HEK293T (cell line): ENCODE measurements around the gene ITGB3BP.
"Not testable (repeated sequence)": the region's sequence is repeated elsewhere in the genome, so short reads cannot be mapped to it uniquely, and the experiment has no call there.

Experiments
- CTCF ChIA-PET: fragments of 350-600 bp; formaldehyde crosslinking; extraction: SDS; loops from one replicate; lab custom pipeline; 2021; ENCODE audit warnings: antibody characterized with exemption, inconsistent platforms; lab: Yijun Ruan, JAX
- POLR2A ChIA-PET: fragments of 350-600 bp; formaldehyde crosslinking; extraction: SDS; loops from one replicate; lab custom pipeline; 2020; ENCODE audit warnings: antibody characterized with exemption, inconsistent platforms; lab: Yijun Ruan, JAX
- DNase-seq: peaks from one replicate; pipeline ENCODE4 v3.0.0; 2012; ENCODE audit warnings: mixed read lengths; ENCODE audit errors: extremely low spot score
- ARNT ChIP-seq: fragments of 450-650 bp; IDR thresholded peaks from 2 replicates; pipeline ENCODE4 v1.6.1; 2017; ENCODE audit warnings: mild to moderate bottlenecking
- BHLHE40 ChIP-seq: fragments of 450-650 bp; IDR thresholded peaks from 2 replicates; pipeline ENCODE4 v1.6.1; 2016; ENCODE audit warnings: mild to moderate bottlenecking, moderate library complexity, borderline replicate concordance
- CTBP1 ChIP-seq: fragments of 450-650 bp; IDR thresholded peaks from 2 replicates; pipeline ENCODE4 v1.6.1; 2016; ENCODE audit warnings: borderline replicate concordance
- ELF4 ChIP-seq: fragments of 450-650 bp; IDR thresholded peaks from 2 replicates; pipeline ENCODE4 v1.6.1; 2017; ENCODE audit warnings: antibody characterized with exemption
- FOXA1 ChIP-seq: fragments of 450-650 bp; IDR thresholded peaks from 2 replicates; pipeline ENCODE4 v1.6.1; 2016; ENCODE audit warnings: mild to moderate bottlenecking
- FOXK2 ChIP-seq: fragments of 450-650 bp; IDR thresholded peaks from 2 replicates; pipeline ENCODE4 v1.6.1; 2016; ENCODE audit warnings: mild to moderate bottlenecking
- FOXM1 ChIP-seq: fragments of 450-650 bp; IDR thresholded peaks from 2 replicates; pipeline ENCODE4 v1.6.1; 2017; ENCODE audit warnings: mild to moderate bottlenecking, borderline replicate concordance
- HDGF ChIP-seq: fragments of 450-650 bp; IDR thresholded peaks from 2 replicates; pipeline ENCODE4 v1.6.1; 2017; ENCODE audit warnings: antibody characterized with exemption, borderline replicate concordance
- L3MBTL2 ChIP-seq: fragments of 450-650 bp; conservative IDR thresholded peaks from 2 replicates; pipeline ENCODE4 v1.6.1; 2016; ENCODE audit warnings: mild to moderate bottlenecking
- LEF1 ChIP-seq: fragments of 450-650 bp; IDR thresholded peaks from 2 replicates; pipeline ENCODE4 v1.6.1; 2017; ENCODE audit warnings: mild to moderate bottlenecking, borderline replicate concordance
- NFRKB ChIP-seq: fragments of 450-650 bp; IDR thresholded peaks from 2 replicates; pipeline ENCODE4 v1.6.1; 2016; ENCODE audit warnings: mild to moderate bottlenecking, moderate library complexity
- SP1 ChIP-seq: fragments of 450-650 bp; IDR thresholded peaks from 2 replicates; pipeline ENCODE4 v1.6.1; 2017
- SUZ12 ChIP-seq: fragments of 450-650 bp; IDR thresholded peaks from 2 replicates; pipeline ENCODE4 v1.6.1; 2016; ENCODE audit warnings: mild to moderate bottlenecking
- TARDBP ChIP-seq: fragments of 450-650 bp; IDR thresholded peaks from 2 replicates; pipeline ENCODE4 v1.6.1; 2016
- ZNF384 ChIP-seq: fragments of 450-650 bp; IDR thresholded peaks from 2 replicates; pipeline ENCODE4 v1.6.1; 2016
- TF ChIP-seq, protein P1 (sequence below): fragments of 450-650 bp; IDR thresholded peaks from 2 replicates; pipeline ENCODE4 v1.6.1; 2016

ITGB3BP gene

DNA sequence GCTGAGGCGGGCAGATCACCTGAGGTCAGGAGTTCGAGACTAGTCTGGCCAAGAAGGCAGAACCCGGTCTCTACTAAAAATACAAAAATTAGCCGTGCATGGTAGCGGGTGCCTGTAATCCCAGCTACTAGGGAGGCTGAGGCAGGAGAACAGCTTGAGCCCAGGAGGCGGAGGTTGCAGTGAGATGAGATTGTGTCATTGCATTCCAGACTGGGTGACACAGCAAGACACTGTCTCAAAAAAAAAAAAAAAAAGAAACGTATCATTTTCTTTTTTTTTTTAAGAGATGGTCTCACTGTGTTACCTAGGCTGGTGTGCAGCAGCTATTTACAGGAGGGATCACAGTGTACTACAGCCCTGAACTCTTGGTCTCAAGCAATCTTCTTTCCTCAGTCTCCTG is 47.3 kb downstream of the ITGB3BP start:
- DNase-seq = no peak
- CTCF ChIA-PET = interaction anchor here (0.6 kb wide), 1 partner anchor 396 kb away, joined by 3 read pairs; no protein-coding TSS in a partner anchor
- POLR2A ChIA-PET = no interaction called here
- TF ChIP-seq, protein P1, sequence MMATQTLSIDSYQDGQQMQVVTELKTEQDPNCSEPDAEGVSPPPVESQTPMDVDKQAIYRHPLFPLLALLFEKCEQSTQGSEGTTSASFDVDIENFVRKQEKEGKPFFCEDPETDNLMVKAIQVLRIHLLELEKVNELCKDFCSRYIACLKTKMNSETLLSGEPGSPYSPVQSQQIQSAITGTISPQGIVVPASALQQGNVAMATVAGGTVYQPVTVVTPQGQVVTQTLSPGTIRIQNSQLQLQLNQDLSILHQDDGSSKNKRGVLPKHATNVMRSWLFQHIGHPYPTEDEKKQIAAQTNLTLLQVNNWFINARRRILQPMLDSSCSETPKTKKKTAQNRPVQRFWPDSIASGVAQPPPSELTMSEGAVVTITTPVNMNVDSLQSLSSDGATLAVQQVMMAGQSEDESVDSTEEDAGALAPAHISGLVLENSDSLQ = no peak
- TF ChIP-seq SP1 (no peak), ZNF384 (no peak), FOXA1 (no peak), ELF4 (no peak), TARDBP (no peak), LEF1 (no peak), ARNT (no peak), SUZ12 (no peak), NFRKB (no peak), HDGF (no peak), BHLHE40 (no peak)

DNA sequence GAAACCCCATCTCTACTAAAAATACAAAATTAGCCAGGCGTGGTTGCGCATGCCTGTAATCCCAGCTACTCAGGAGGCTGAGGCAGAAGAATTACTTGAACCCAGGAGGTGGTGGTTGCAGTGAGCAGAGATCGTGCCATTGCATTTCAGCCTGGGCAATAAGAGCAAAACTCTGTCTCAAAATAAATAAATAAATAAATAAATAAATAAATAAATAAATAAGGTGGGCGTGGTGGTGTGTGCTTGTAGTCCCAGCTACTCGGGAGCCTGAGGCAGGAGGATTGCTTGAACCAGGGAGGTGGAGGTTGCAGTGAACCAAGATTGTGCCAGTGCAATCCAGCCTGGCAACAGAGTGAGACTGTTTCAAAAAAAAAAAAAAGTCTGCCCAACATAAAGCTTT is 54.3 kb downstream of the ITGB3BP start:
- CTCF ChIA-PET = interaction anchor here (0.5 to 0.6 kb wide), 2 partner anchors 55 to 69 kb away, joined by 7 read pairs; partner anchors contain the start of genes EFCAB7 and ITGB3BP
- POLR2A ChIA-PET, DNase-seq: not testable (repeated sequence)

DNA sequence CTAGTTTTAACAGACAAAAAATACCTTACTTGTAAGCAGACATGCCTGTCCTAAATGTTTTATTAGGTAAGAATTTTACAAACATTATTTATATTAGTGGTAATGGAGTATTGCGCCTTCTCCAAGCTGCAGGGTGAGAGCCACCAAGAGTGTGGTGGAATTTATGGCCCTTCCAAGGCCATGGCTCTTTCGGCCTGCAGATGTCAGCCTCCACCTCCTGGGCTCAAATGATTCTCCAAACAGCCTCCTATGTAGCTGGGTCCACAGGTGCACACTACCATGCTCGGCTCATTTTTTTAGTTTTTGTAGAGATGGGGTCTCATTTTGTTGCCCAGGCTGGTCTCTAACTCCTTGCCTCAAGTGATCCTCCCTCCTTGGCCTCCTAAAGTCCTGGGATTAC is 56.3 kb downstream of the ITGB3BP start:
- POLR2A ChIA-PET = no interaction called here
- CTCF ChIA-PET = interaction anchor here (0.8 kb wide), 1 partner anchor 32 kb away, joined by 3 read pairs; no protein-coding TSS in a partner anchor
- TF ChIP-seq, protein P1 = no peak
- no peak for TF ChIP-seq ZNF384
- TF ChIP-seq CTBP1 = no peak
- TF ChIP-seq L3MBTL2 = no peak
- no peak for TF ChIP-seq BHLHE40
- TF ChIP-seq LEF1 = no peak
- TF ChIP-seq HDGF = no peak
- TF ChIP-seq ARNT = no peak
- no peak for TF ChIP-seq NFRKB
- TF ChIP-seq ELF4 = no peak
- no peak for TF ChIP-seq FOXK2
- TF ChIP-seq FOXM1 = no peak
- TF ChIP-seq TARDBP = no peak
- TF ChIP-seq SP1 = no peak
- TF ChIP-seq FOXA1 = no peak
- no peak for TF ChIP-seq SUZ12
- DNase-seq = no peak

DNA sequence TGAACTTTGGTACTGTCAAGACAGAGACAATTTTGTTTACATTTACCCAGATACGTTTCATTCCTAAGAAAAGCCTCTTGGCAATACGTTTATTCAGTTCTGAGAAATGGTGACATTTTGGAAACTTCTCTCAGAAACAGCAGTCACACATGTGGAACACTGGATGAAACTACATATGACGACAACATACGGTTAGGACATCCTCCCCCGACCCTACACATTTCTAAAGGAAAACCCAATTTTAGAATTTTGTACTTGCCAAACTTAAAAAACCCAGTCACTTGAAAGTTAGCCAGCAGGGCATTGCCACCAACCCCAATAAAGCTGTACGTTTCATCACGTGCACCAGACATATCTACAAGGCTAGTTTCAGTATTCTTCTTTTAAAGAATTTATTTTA is 56.8 kb downstream of the ITGB3BP start:
- no peak for DNase-seq
- ChIA-PET CTCF (no interaction called here), POLR2A (no interaction called here)
- TF ChIP-seq CTBP1 (no peak), HDGF (no peak), ELF4 (no peak), SP1 (no peak), L3MBTL2 (no peak), FOXM1 (no peak), BHLHE40 (no peak), TARDBP (no peak), LEF1 (no peak), ZNF384 (no peak)
- TF ChIP-seq, protein P1 = no peak

DNA sequence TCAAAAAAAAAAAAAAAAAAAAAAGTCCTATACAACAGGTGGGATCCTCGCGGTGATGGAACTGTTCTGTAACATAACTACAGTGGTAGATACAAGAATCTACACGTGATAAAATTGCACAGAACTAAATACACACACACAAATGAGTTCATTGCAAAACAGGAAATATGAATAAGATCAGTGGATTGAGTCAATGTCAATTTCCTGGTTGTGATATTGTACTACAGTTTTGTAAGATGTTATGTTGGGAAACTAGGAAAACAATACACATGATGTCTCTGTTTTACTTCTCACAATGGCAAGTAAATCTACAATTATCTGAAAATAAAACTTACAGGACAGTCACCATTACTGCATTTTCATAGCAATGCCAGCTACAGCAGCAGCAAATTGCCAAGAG is 59.8 kb downstream of the ITGB3BP start:
- no peak for DNase-seq
- ChIA-PET CTCF (no interaction called here), POLR2A (no interaction called here)
- TF ChIP-seq ZNF384 (no peak), HDGF (no peak), FOXA1 (no peak), CTBP1 (no peak), SP1 (no peak)

DNA sequence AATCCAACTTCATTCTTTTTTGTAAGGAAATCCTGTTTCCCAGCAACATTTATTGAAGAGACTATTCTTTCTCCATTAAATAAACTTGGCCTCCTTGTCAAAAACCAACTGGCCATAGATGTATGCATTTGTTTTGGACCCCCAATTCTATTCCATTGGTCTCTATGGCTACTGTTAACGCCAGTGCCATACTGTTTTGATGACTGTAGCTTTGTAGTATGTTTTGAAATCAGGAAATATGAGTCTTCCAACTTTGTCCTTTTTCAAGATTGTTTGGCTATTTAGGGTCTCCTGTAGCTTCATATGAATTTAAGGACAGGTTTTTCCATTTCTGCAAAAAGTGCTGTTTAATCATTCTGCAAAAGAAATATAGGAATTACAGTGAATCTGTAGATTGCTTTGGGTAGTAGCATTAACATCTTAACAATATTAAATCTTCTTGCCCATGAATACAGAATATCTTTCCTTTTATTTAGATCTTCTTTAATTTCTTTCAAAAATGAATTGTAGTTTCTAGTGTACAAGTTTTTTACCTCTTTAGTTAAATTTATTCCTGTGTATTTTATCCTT is 61.3 kb downstream of the ITGB3BP start:
- TF ChIP-seq SP1 (no peak), FOXA1 (no peak), LEF1 (no peak), NFRKB (no peak), HDGF (no peak)
- TF ChIP-seq, protein P1 = no peak
- CTCF ChIA-PET = interaction anchor here (0.6 to 0.7 kb wide), 2 partner anchors 16 to 351 kb away, joined by 4 to 7 read pairs; no protein-coding TSS in a partner anchor
- DNase-seq = no peak
- POLR2A ChIA-PET = no interaction called here
